ENCODE measurements around the gene GAREM1. TPM values are rescaled to one million over a fixed set of nuclear protein-coding genes. Genes with fewer than 3 reads are reported as not detected.

Gene GAREM1
- total and polyA plus RNA-seq, 2 donors (not counting 1 experiment from before 2014, with no cell fraction given): 0.92 to 1.5 TPM

DNA sequence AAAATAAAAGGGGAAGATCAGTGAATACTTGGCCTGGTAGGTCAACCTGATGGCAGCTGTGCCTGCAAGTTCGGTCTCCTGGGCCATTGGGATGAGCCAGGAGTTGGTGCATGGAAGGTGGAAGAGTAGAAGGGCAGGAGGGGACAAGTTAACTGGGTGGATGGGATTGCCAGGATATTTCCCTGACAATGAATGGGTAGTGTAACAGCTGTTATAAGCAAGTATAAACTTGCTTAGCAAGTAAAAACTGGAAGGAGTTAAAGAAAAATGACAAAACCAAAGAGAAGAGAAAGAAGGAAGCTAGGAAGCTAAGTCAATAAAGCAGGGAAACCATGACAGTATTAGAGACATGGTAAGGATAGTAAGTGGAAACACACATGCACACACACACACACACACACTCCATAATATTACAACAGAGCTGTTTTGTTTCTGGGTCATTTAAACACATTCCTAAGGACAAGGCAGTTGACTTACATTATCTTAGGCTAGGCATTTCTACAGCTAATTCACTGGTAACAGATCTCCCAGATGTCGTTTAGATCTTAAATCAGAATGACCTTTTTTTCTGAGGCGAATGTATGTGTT, 251.2 kb downstream of the GAREM1 start:
- Histone ChIP-seq H3K4me1 (ENCODE audit: control insufficient read depth, extremely low read depth, insufficient read depth, low read length) (no peaks in the 10 kb centered on the region), H4K20me1 (ENCODE audit: control insufficient read depth, extremely low read depth, insufficient read depth, low read length) (no peaks in the 10 kb centered on the region), H3K27me3 (ENCODE audit: control insufficient read depth, insufficient read depth, low read length) (no peaks in the 10 kb centered on the region), H3K4me2 (ENCODE audit: extremely low read depth, insufficient read depth, low read length) (no peak overlapping the region), H3K27ac (ENCODE audit: insufficient read depth, low read length) (no peak overlapping the region), H3K9ac (ENCODE audit: insufficient read depth, low read length) (no peak overlapping the region), H3K9me3 (ENCODE audit: control insufficient read depth, insufficient read depth, low read depth, low read length) (no peaks in the 10 kb centered on the region), H2AFZ (ENCODE audit: low read length) (no peak overlapping the region), H3K36me3 (ENCODE audit: control insufficient read depth, insufficient read depth, low read length) (no peaks in the 10 kb centered on the region), H3K4me3 (replicated peaks in 1 of 4; ENCODE audit: control extremely low read depth in 1 of 4, insufficient read depth in 1 of 4, low read depth in 3 of 4, low read length in 4 of 4) (no peak overlapping the region), H3K79me2 (ENCODE audit: control insufficient read depth, insufficient read depth, low read length) (no peaks in the 10 kb centered on the region)
- DNase-seq (ENCODE audit: low read depth in 2 of 2): no peak
- no peak for TF ChIP-seq EZH2 (IDR thresholded peaks at IDR 0.05; ENCODE audit: low read length, missing control alignments)
- TF ChIP-seq, protein P1, sequence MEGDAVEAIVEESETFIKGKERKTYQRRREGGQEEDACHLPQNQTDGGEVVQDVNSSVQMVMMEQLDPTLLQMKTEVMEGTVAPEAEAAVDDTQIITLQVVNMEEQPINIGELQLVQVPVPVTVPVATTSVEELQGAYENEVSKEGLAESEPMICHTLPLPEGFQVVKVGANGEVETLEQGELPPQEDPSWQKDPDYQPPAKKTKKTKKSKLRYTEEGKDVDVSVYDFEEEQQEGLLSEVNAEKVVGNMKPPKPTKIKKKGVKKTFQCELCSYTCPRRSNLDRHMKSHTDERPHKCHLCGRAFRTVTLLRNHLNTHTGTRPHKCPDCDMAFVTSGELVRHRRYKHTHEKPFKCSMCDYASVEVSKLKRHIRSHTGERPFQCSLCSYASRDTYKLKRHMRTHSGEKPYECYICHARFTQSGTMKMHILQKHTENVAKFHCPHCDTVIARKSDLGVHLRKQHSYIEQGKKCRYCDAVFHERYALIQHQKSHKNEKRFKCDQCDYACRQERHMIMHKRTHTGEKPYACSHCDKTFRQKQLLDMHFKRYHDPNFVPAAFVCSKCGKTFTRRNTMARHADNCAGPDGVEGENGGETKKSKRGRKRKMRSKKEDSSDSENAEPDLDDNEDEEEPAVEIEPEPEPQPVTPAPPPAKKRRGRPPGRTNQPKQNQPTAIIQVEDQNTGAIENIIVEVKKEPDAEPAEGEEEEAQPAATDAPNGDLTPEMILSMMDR (conservative IDR thresholded peaks at IDR 0.05 in 1 of 2, IDR thresholded peaks at IDR 0.05 in 1 of 2; ENCODE audit: low read depth in 1 of 2, low read length in 2 of 2): no peak

DNA sequence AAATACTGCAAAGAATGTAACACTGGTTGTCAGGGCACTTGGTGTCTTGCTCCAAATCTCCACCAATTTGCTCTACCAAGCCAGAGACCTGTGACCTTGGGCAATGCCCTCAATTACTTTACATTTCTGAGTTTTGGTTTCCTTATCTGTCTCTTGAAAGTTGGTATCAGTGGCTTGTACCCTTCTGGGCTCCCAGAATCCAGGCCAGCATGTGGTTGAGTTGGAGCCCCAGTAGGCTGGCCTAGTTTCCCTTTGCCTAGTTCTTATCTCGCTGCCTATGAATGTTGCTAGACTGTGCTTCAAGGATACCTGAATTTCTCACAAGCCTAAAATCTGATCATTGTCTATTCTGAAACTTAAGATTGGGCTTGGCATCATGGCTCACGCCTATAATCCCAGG, 254.3 kb downstream of the GAREM1 start:
- H3K4me3 ChIP-seq (replicated peaks in 1 of 4; ENCODE audit: control extremely low read depth in 1 of 4, insufficient read depth in 1 of 4, low read depth in 3 of 4, low read length in 4 of 4): no peak overlapping the region
- no peaks in the 10 kb centered on the region for H4K20me1 ChIP-seq (ENCODE audit: control insufficient read depth, extremely low read depth, insufficient read depth, low read length)
- no peak overlapping the region for H3K9ac ChIP-seq (ENCODE audit: insufficient read depth, low read length)
- no peaks in the 10 kb centered on the region for H3K9me3 ChIP-seq (ENCODE audit: control insufficient read depth, insufficient read depth, low read depth, low read length)
- no peaks in the 10 kb centered on the region for H3K27me3 ChIP-seq (ENCODE audit: control insufficient read depth, insufficient read depth, low read length)
- DNase-seq (ENCODE audit: low read depth in 2 of 2): no peak
- no peak for TF ChIP-seq EZH2 (IDR thresholded peaks at IDR 0.05; ENCODE audit: low read length, missing control alignments)
- TF ChIP-seq, protein P1 (conservative IDR thresholded peaks at IDR 0.05 in 1 of 2, IDR thresholded peaks at IDR 0.05 in 1 of 2; ENCODE audit: low read depth in 1 of 2, low read length in 2 of 2): no peak
- H3K4me1 ChIP-seq (ENCODE audit: control insufficient read depth, extremely low read depth, insufficient read depth, low read length): no peaks in the 10 kb centered on the region
- H3K4me2 ChIP-seq (ENCODE audit: extremely low read depth, insufficient read depth, low read length): no peak overlapping the region
- no peaks in the 10 kb centered on the region for H3K79me2 ChIP-seq (ENCODE audit: control insufficient read depth, insufficient read depth, low read length)
- no peaks in the 10 kb centered on the region for H3K36me3 ChIP-seq (ENCODE audit: control insufficient read depth, insufficient read depth, low read length)
- no peak overlapping the region for H3K27ac ChIP-seq (ENCODE audit: insufficient read depth, low read length)
- no peak overlapping the region for H2AFZ ChIP-seq (ENCODE audit: low read length)

DNA sequence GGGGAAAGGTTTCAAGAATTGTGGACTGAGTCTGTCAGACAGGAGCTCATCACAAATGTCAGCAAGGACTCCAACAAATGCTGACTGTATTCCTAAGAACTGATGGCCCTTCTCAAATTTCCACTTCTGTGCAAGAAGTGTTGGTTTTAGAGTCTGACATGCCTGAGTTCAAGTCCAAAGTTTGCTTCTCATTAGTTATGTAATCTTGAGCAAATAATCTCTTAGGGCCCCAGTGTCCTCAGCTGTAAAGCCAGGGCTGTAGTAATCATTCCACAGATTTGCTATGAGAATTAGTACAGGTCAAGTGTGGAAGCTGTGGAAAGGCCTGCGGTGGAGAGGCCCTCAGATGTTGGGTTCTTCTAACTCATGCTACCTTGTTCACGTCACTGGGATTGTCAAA, 257.0 kb downstream of the GAREM1 start:
- H3K27ac ChIP-seq (ENCODE audit: insufficient read depth, low read length): no peak overlapping the region
- no peak for TF ChIP-seq EZH2 (IDR thresholded peaks at IDR 0.05; ENCODE audit: low read length, missing control alignments)
- TF ChIP-seq, protein P1 (conservative IDR thresholded peaks at IDR 0.05 in 1 of 2, IDR thresholded peaks at IDR 0.05 in 1 of 2; ENCODE audit: low read depth in 1 of 2, low read length in 2 of 2): no peak
- no peaks in the 10 kb centered on the region for H3K79me2 ChIP-seq (ENCODE audit: control insufficient read depth, insufficient read depth, low read length)
- H3K4me2 ChIP-seq (ENCODE audit: extremely low read depth, insufficient read depth, low read length): no peak overlapping the region
- H3K27me3 ChIP-seq (ENCODE audit: control insufficient read depth, insufficient read depth, low read length): no peaks in the 10 kb centered on the region
- no peak for DNase-seq (ENCODE audit: low read depth in 2 of 2)
- no peaks in the 10 kb centered on the region for H3K36me3 ChIP-seq (ENCODE audit: control insufficient read depth, insufficient read depth, low read length)
- no peaks in the 10 kb centered on the region for H3K4me1 ChIP-seq (ENCODE audit: control insufficient read depth, extremely low read depth, insufficient read depth, low read length)
- no peaks in the 10 kb centered on the region for H4K20me1 ChIP-seq (ENCODE audit: control insufficient read depth, extremely low read depth, insufficient read depth, low read length)
- H3K9me3 ChIP-seq (ENCODE audit: control insufficient read depth, insufficient read depth, low read depth, low read length): no peaks in the 10 kb centered on the region
- no peak overlapping the region for H3K9ac ChIP-seq (ENCODE audit: insufficient read depth, low read length)
- H3K4me3 ChIP-seq (replicated peaks in 1 of 4; ENCODE audit: control extremely low read depth in 1 of 4, insufficient read depth in 1 of 4, low read depth in 3 of 4, low read length in 4 of 4): no peak overlapping the region
- no peak overlapping the region for H2AFZ ChIP-seq (ENCODE audit: low read length)
